RWPE2 (cell line): ENCODE results near the gene CEP85L.

Experiments used
- ATAC-seq: fragments of 200-7000 bp; cut with Tn5 transposase; 3 replicates; pipeline ENCODE4 v1.9.1; 2021; ENCODE audit warnings: low read depth
- DNase-seq: peaks from one replicate; pipeline ENCODE4 v3.0.0-alpha.2; 2020; ENCODE audit warnings: low spot score
- H3K27ac ChIP-seq: fragments of 450-650 bp; 2 replicates; pipeline ENCODE4 v1.5.1; 2017; ENCODE audit warnings: mild to moderate bottlenecking; ENCODE audit not compliant: poor library complexity, severe bottlenecking
- H3K27me3 ChIP-seq: fragments of 250-450 bp; sonication (Bioruptor Pico); 2 replicates; pipeline ENCODE4 v1.5.1; 2021; ENCODE audit warnings: mild to moderate bottlenecking, moderate library complexity; ENCODE audit not compliant: insufficient read depth, poor library complexity, severe bottlenecking
- H3K36me3 ChIP-seq: fragments of 250-450 bp; sonication (Bioruptor Pico); 2 replicates; pipeline ENCODE4 v1.5.1; 2020; ENCODE audit warnings: low read depth, mild to moderate bottlenecking, moderate library complexity
- H3K4me1 ChIP-seq: fragments of 250-450 bp; sonication (Bioruptor Pico); 2 replicates; pipeline ENCODE4 v1.5.1; 2021; ENCODE audit warnings: mild to moderate bottlenecking, moderate library complexity; ENCODE audit not compliant: insufficient read depth, poor library complexity, severe bottlenecking
- H3K4me3 ChIP-seq: fragments of 250-450 bp; sonication (Bioruptor Pico); 2 replicates; pipeline ENCODE4 v1.5.1; 2021; ENCODE audit warnings: mild to moderate bottlenecking, moderate library complexity; ENCODE audit not compliant: severe bottlenecking
- H3K9me3 ChIP-seq: fragments of 250-450 bp; sonication (Bioruptor Pico); 2 replicates; pipeline ENCODE4 v1.5.1; 2021; ENCODE audit warnings: mild to moderate bottlenecking, moderate library complexity; ENCODE audit not compliant: severe bottlenecking
- TF ChIP-seq, protein P1 (sequence below): fragments of 450-650 bp; IDR thresholded peaks from one replicate; pipeline ENCODE4 v1.5.1; 2017; ENCODE audit warnings: mild to moderate bottlenecking, moderate library complexity; ENCODE audit not compliant: poor library complexity, severe bottlenecking

CEP85L gene

DNA sequence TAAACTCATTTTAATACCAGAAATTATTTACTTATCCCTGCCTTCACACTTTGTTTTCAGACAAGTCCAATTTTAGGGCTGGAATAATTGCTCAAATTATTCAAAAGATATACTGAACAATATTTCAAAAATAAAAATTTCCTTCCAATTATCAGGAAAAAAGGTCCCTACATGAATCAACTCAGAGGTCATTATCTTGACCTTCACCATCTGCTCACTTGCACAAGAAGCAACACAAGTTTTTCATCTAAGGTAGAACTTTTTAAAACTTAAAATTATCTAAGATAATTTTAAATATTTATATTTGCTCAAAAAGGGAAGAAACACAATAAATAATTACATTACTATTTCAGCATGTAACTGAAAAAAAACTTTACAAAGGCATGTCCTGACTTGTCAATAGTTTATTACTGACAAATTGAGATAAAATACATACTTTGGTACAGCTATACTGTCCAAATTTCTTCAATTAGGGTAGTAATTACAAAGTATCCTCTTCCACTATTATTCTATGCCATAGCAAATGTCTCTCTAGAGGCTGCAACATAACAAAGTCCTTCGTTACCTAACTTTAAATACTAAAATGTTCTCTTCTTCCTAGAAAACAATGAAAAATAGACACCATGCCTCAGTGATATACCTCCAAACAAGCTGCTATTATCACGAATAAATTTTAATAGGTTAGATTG is 2.4 kb downstream of the CEP85L start:
- Histone ChIP-seq H3K36me3 (no peaks in the 10 kb centered on the region), H3K4me1 (peaks cover 11% of the 10 kb centered on the region), H3K4me3 (peak overlapping the region; percentile 62), H3K27me3 (no peaks in the 10 kb centered on the region), H3K27ac (no peak overlapping the region), H3K9me3 (no peaks in the 10 kb centered on the region)
- DNase-seq = no peak
- TF ChIP-seq, protein P1, sequence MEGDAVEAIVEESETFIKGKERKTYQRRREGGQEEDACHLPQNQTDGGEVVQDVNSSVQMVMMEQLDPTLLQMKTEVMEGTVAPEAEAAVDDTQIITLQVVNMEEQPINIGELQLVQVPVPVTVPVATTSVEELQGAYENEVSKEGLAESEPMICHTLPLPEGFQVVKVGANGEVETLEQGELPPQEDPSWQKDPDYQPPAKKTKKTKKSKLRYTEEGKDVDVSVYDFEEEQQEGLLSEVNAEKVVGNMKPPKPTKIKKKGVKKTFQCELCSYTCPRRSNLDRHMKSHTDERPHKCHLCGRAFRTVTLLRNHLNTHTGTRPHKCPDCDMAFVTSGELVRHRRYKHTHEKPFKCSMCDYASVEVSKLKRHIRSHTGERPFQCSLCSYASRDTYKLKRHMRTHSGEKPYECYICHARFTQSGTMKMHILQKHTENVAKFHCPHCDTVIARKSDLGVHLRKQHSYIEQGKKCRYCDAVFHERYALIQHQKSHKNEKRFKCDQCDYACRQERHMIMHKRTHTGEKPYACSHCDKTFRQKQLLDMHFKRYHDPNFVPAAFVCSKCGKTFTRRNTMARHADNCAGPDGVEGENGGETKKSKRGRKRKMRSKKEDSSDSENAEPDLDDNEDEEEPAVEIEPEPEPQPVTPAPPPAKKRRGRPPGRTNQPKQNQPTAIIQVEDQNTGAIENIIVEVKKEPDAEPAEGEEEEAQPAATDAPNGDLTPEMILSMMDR = no peak
- ATAC-seq = no peak

DNA sequence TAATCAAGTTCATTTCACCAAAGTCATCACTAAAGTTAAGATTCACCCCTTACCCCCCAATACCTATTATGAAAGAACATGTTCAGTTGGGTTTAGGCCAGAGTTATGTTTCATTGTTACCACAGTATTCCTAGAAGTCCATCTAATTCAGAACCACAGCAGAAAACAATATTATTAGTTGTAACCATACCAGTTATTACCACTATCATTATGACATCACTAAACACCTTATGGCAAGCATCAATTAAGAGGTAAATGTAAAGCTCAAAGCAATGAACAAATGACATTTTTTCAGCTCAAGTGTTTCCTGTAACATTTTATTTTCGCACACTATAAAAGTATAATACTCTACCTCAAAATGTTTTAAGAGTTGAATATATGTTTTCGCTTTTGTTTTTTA is 4.4 kb downstream of the CEP85L start:
- H3K27ac ChIP-seq = no peak overlapping the region
- ATAC-seq (no peak), DNase-seq (no peak)
- H3K9me3 ChIP-seq = no peaks in the 10 kb centered on the region
- no peaks in the 10 kb centered on the region for H3K27me3 ChIP-seq
- TF ChIP-seq, protein P1 = no peak
- no peaks in the 10 kb centered on the region for H3K36me3 ChIP-seq
- H3K4me1 ChIP-seq = peaks cover 10% of the 10 kb centered on the region
- no peak overlapping the region for H3K4me3 ChIP-seq

DNA sequence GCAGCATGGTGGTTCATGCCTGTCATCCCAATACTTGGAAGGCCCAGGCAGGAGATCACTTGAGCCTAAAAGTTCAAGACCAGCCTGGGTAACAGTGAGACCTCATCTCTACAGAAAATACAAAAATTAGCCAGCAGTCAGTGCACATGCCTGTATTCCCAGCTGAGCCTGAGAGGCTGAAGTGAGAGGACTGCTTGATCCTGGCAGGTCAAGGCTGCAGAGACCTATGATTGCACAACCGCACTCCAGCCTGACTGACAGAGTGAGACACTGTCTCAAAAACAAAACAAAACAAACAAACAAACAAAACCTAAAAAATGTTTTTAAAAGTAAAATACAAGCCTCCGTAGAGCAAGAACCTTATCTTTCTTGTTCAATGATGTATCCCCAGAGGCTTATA is 6.0 kb downstream of the CEP85L start:
- Histone ChIP-seq H3K9me3 (no peaks in the 10 kb centered on the region), H3K4me3 (no peak overlapping the region), H3K36me3 (no peaks in the 10 kb centered on the region), H3K27me3 (no peaks in the 10 kb centered on the region), H3K4me1 (peaks cover 8% of the 10 kb centered on the region), H3K27ac (no peak overlapping the region)
- DNase-seq (no peak), ATAC-seq (no peak)
- TF ChIP-seq, protein P1 = no peak

DNA sequence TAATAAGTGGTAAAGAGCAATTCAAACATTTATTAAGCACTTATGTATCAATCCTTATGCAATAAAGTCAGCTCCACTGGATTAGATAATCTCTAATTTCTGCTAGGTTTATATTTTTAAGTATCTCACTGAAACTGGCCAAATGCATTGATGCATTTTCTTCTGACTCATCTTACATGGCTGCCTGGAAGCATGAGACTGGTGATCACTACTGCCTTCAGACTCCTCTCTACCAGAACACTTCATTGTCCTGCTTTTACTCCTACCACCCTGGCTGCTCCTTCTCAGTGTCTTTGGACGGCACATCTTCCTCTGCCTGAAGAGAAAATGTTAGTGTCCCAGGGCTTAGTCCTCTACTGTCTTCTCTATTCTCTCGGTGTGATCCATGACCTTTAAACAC is 7.4 kb downstream of the CEP85L start:
- DNase-seq (no peak), ATAC-seq (no peak)
- no peaks in the 10 kb centered on the region for H3K9me3 ChIP-seq
- H3K36me3 ChIP-seq = no peaks in the 10 kb centered on the region
- H3K4me1 ChIP-seq = peaks cover 3% of the 10 kb centered on the region
- no peak overlapping the region for H3K4me3 ChIP-seq
- no peak overlapping the region for H3K27ac ChIP-seq
- TF ChIP-seq, protein P1 = no peak
- H3K27me3 ChIP-seq = no peaks in the 10 kb centered on the region

DNA sequence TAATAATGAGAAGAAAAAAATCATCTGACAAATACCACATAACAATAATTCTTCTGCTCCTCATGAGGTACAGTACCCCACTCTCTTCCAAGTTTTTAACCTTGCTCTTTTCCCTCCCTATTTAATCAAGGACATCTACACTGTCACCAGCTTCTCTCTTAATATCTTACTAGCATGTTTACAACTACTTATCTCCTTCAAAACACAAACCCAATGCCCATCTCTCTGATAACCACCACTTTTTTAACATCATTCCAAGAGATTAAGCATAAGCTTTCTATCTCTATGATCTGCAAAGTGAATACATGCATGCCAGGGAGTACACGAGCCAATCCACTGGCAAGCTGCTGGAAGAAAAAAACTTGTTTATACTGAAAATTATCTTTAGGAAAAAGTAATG is 10.3 kb downstream of the CEP85L start:
- ATAC-seq = no peak
- no peak overlapping the region for H3K4me3 ChIP-seq
- H3K27me3 ChIP-seq = no peaks in the 10 kb centered on the region
- H3K27ac ChIP-seq = no peak overlapping the region
- H3K36me3 ChIP-seq = no peaks in the 10 kb centered on the region
- no peak for DNase-seq
- TF ChIP-seq, protein P1 = no peak
- H3K4me1 ChIP-seq = no peaks in the 10 kb centered on the region
- no peaks in the 10 kb centered on the region for H3K9me3 ChIP-seq
